HG03558 (cell line): Measurements from ENCODE around the gene TDRD3.

Experiments
- ATAC-seq: cut with Tn5 transposase; IDR thresholded peaks from one replicate; pipeline ENCODE4 v1.9.1; 2021; ENCODE audit warnings: moderate number of reproducible peaks; ENCODE audit not compliant: unreplicated experiment; ENCODE audit errors: extremely low read depth

Gene TDRD3

GRCh38 chr13:60562096-60562780, 165.2 kb downstream of the TDRD3 start:
- no peak for ATAC-seq

- no peak for ATAC-seq
These were observed 174.6 kb downstream of the TDRD3 start for GRCh38 chr13:60571571-60571970.

- ATAC-seq = no peak
These were observed 175.2 kb downstream of the TDRD3 start for GRCh38 chr13:60572003-60572798.

- no peak for ATAC-seq
These were observed 175.8 kb downstream of the TDRD3 start for GRCh38 chr13:60572855-60573254.

- ATAC-seq = no peak
These were observed 177.7 kb downstream of the TDRD3 start for GRCh38 chr13:60574735-60575134.

- no peak for ATAC-seq
These were observed 178.1 kb downstream of the TDRD3 start for GRCh38 chr13:60575142-60575541.

- no peak for ATAC-seq
These were observed 180.7 kb downstream of the TDRD3 start for GRCh38 chr13:60577761-60578160.

- ATAC-seq = no peak
These were observed 186.3 kb downstream of the TDRD3 start for GRCh38 chr13:60583196-60583888.

GRCh38 chr13:60583911-60584753, 187.1 kb downstream of the TDRD3 start:
- no peak for ATAC-seq

- ATAC-seq = no peak
These were observed 188.0 kb downstream of the TDRD3 start for GRCh38 chr13:60584976-60585375.

- no peak for ATAC-seq
These were observed 194.1 kb downstream of the TDRD3 start for GRCh38 chr13:60590800-60591747.

- ATAC-seq = no peak
These were observed 206.0 kb downstream of the TDRD3 start for GRCh38 chr13:60603049-60603448.

- ATAC-seq = no peak
These were observed 207.0 kb downstream of the TDRD3 start for GRCh38 chr13:60604058-60604457.

GRCh38 chr13:60608954-60609353, 211.9 kb downstream of the TDRD3 start:
- no peak for ATAC-seq

GRCh38 chr13:60611523-60611922, 214.5 kb downstream of the TDRD3 start:
- no peak for ATAC-seq

GRCh38 chr13:60612593-60612992, 215.6 kb downstream of the TDRD3 start:
- no peak for ATAC-seq

GRCh38 chr13:60613080-60613479, 216.1 kb downstream of the TDRD3 start:
- ATAC-seq = no peak

- ATAC-seq = no peak
These were observed 221.1 kb downstream of the TDRD3 start for GRCh38 chr13:60617991-60618733.

- ATAC-seq = no peak
These were observed 222.4 kb downstream of the TDRD3 start for GRCh38 chr13:60619461-60619860.
